ENCODE results near the gene CREB5.

- TF ChIP-seq EP300 (IDR thresholded peaks at IDR 0.05), result no peak
- TF ChIP-seq, protein P1, sequence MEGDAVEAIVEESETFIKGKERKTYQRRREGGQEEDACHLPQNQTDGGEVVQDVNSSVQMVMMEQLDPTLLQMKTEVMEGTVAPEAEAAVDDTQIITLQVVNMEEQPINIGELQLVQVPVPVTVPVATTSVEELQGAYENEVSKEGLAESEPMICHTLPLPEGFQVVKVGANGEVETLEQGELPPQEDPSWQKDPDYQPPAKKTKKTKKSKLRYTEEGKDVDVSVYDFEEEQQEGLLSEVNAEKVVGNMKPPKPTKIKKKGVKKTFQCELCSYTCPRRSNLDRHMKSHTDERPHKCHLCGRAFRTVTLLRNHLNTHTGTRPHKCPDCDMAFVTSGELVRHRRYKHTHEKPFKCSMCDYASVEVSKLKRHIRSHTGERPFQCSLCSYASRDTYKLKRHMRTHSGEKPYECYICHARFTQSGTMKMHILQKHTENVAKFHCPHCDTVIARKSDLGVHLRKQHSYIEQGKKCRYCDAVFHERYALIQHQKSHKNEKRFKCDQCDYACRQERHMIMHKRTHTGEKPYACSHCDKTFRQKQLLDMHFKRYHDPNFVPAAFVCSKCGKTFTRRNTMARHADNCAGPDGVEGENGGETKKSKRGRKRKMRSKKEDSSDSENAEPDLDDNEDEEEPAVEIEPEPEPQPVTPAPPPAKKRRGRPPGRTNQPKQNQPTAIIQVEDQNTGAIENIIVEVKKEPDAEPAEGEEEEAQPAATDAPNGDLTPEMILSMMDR (IDR thresholded peaks at IDR 0.05), result no peak
Observed at GRCh38 chr7:28440055-28440601, 27.8 kb downstream of the CREB5 start.

Measured in ovary (tissue), 3 donors.